Tibial nerve (tissue), 4 donors: ENCODE measurements around the gene TRABD2B. TPM values are rescaled to one million over a fixed set of nuclear protein-coding genes. Genes with fewer than 3 reads are reported as not detected.

ENCODE experiments used
- DNase-seq, 2 donors: peaks; one replicate each; pipeline ENCODE4 v3.0.0-alpha.2; 2019; ENCODE audit warnings: low spot score in 2 of 2
- H3K27ac ChIP-seq, 4 donors: fragments of 200-600 bp; sonication (generic) in 3 of 4; one replicate each; pipeline ENCODE4 v1.5.1; 2017 to 2019; ENCODE audit warnings: mild to moderate bottlenecking in 1 of 4
- H3K27me3 ChIP-seq, 2 donors: fragments of 200-600 bp; sonication (generic) in 1 of 2; one replicate each; pipeline versions ENCODE4 v1.5.1 to v1.6.0; 2017 to 2019
- H3K36me3 ChIP-seq, 3 donors: fragments of 200-600 bp; sonication (generic); one replicate each; pipeline ENCODE4 v1.5.1; 2018 to 2019
- H3K4me1 ChIP-seq, 4 donors: fragments of 200-600 bp; sonication (generic) in 3 of 4; one replicate each; pipeline ENCODE4 v1.5.1; 2017 to 2019
- H3K4me3 ChIP-seq, 4 donors: fragments of 200-600 bp; sonication (generic) in 3 of 4; one replicate each; pipeline ENCODE4 v1.5.1; 2017 to 2019; ENCODE audit warnings: mild to moderate bottlenecking in 1 of 4, moderate library complexity in 1 of 4
- H3K9me3 ChIP-seq, 4 donors: fragments of 200-600 bp; sonication (generic) in 3 of 4; one replicate each; pipeline ENCODE4 v1.5.1; 2017 to 2019
- CTCF ChIP-seq, 5 experiments: fragments of 200-600 bp in 3 of 5; fragments of 450-650 bp in 2 of 5; sonication (generic) in 3 of 5; IDR thresholded peaks; one replicate each; pipeline ENCODE4 v1.5.1; 2016 to 2019; ENCODE audit warnings: antibody characterized with exemption in 5 of 5, mild to moderate bottlenecking in 3 of 5, moderate library complexity in 2 of 5
- EP300 ChIP-seq, 2 donors: sonication (generic); formaldehyde crosslinking; IDR thresholded peaks; one replicate each; pipeline ENCODE4 v1.6.1; 2017; ENCODE audit warnings: antibody characterized with exemption in 2 of 2, mild to moderate bottlenecking in 1 of 2
- POLR2A ChIP-seq, 2 donors: fragments of 450-650 bp; IDR thresholded peaks; one replicate each; pipeline ENCODE4 v1.6.1; 2017; ENCODE audit warnings: antibody characterized with exemption in 2 of 2, mild to moderate bottlenecking in 2 of 2, moderate library complexity in 2 of 2
- WGBS, 2 donors: methylation state at CpG; one replicate each; pipeline ENCODE4 v1.1.5; 2018; 5-methylcytosine and 5-hydroxymethylcytosine counted together
- total RNA-seq, 4 donors: library from RNA; depleted of rRNA; stranded (reverse); fragments of >200 nt; gene quantifications; one replicate each; pipeline ENCODE4 v1.1.0, GENCODE V29; 2016

The TRABD2B gene
- total RNA-seq, 4 donors from 2014 or later: 1.3 to 4.1 (median 2.3) TPM

- TF ChIP-seq CTCF (IDR thresholded peaks at IDR 0.05) (no peak), POLR2A (IDR thresholded peaks at IDR 0.05) (no peak), EP300 (IDR thresholded peaks at IDR 0.05) (no peak)
- Histone ChIP-seq H3K9me3 (no peaks in the 10 kb centered on the region), H3K4me1 (peaks cover 0 to 20% (median 4%) of the 10 kb centered on the region in 4 donors), H3K27me3 (no peaks in the 10 kb centered on the region), H3K36me3 (no peaks in the 10 kb centered on the region), H3K4me3 (no peak overlapping the region), H3K27ac (no peak overlapping the region)
- DNase-seq: no peak
- 93 to 96% methylated on average over 5 of the region's 5 CpGs for WGBS, 2 donors
Measured at GRCh38 chr1:47868348-47868676, 128.9 kb downstream of the TRABD2B start.

GRCh38 chr1:47867438-47868347, 129.5 kb downstream of the TRABD2B start:
- H3K27ac ChIP-seq: no peak overlapping the region
- H3K9me3 ChIP-seq: no peaks in the 10 kb centered on the region
- WGBS, 2 donors: 68 to 69% methylated on average over 8 of the region's 8 CpGs
- no peak for DNase-seq
- H3K36me3 ChIP-seq: no peaks in the 10 kb centered on the region
- H3K4me3 ChIP-seq: no peak overlapping the region
- H3K27me3 ChIP-seq: no peaks in the 10 kb centered on the region
- H3K4me1 ChIP-seq: peaks cover 0 to 20% (median 4%) of the 10 kb centered on the region in 4 donors
- TF ChIP-seq EP300 (IDR thresholded peaks at IDR 0.05) (no peak), POLR2A (IDR thresholded peaks at IDR 0.05) (no peak), CTCF (IDR thresholded peaks at IDR 0.05) (no peak)

- no peak for DNase-seq
Measured at GRCh38 chr1:47866601-47867437, 130.4 kb downstream of the TRABD2B start.

GRCh38 chr1:47865881-47866535, 131.2 kb downstream of the TRABD2B start:
- DNase-seq: no peak
- Histone ChIP-seq H3K4me3 (no peak overlapping the region), H3K9me3 (peaks cover 0 to 7% (median 0%) of the 10 kb centered on the region in 4 donors), H3K27ac (no peak overlapping the region), H3K4me1 (peaks cover 0 to 10% (median 4%) of the 10 kb centered on the region in 4 donors), H3K27me3 (no peaks in the 10 kb centered on the region), H3K36me3 (no peaks in the 10 kb centered on the region)
- no peak for TF ChIP-seq POLR2A (IDR thresholded peaks at IDR 0.05)
- no peak for TF ChIP-seq CTCF (IDR thresholded peaks at IDR 0.05)
- no peak for TF ChIP-seq EP300 (IDR thresholded peaks at IDR 0.05)
- WGBS, 2 donors: 80 to 81% methylated on average over 6 of the region's 6 CpGs

More at GRCh38 chr1:47866601-47867437, 130.4 kb downstream of the TRABD2B start:
- Histone ChIP-seq H3K27ac (no peak overlapping the region), H3K4me1 (peaks cover 0 to 15% (median 4%) of the 10 kb centered on the region in 4 donors), H3K9me3 (no peaks in the 10 kb centered on the region), H3K4me3 (no peak overlapping the region), H3K36me3 (no peaks in the 10 kb centered on the region), H3K27me3 (no peaks in the 10 kb centered on the region)
- 72 to 77% methylated on average over 8 of the region's 8 CpGs for WGBS, 2 donors
- TF ChIP-seq POLR2A (IDR thresholded peaks at IDR 0.05): no peak

- WGBS, 2 donors: 64 to 75% methylated on average over 3 of the region's 3 CpGs
- Histone ChIP-seq H3K4me3 (no peak overlapping the region), H3K36me3 (no peaks in the 10 kb centered on the region), H3K9me3 (peaks cover 0 to 7% (median 0%) of the 10 kb centered on the region in 4 donors), H3K4me1 (no peaks in the 10 kb centered on the region), H3K27me3 (no peaks in the 10 kb centered on the region), H3K27ac (no peak overlapping the region)
- TF ChIP-seq POLR2A (IDR thresholded peaks at IDR 0.05) (no peak), CTCF (IDR thresholded peaks at IDR 0.05) (no peak), EP300 (IDR thresholded peaks at IDR 0.05) (no peak)
- no peak for DNase-seq
Measured at GRCh38 chr1:47859092-47859743, 138.0 kb downstream of the TRABD2B start.
